GM10847 (cell line): ENCODE measurements around the gene SERPINB8.

ENCODE experiments used
- POLR2A ChIP-seq: IDR thresholded peaks from 2 replicates; pipeline ENCODE4 v1.6.1; 2011; ENCODE audit not compliant: insufficient read length; ENCODE audit errors: extremely low read depth

The SERPINB8 gene

DNA sequence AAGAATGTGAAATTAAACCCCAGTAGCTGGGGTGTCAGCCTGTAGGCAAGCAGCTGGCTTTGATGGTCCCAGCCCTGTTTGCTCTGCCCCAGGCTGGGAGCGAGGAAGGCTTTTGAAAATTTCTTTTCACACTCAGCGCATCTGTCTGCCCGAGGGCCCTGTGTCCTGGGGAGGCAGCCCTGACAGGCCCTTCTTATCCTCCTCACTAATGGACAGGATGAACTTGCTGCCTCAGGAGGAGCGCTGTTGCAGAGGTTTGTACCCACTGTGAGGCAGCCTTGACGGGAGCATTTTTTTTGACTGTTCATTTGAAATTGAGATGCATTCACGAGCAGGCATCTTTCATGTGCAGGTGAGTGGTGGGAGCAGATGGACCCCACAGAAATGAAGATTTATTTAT lies 62.4 kb downstream of the SERPINB8 start:
- no peak for TF ChIP-seq POLR2A

DNA sequence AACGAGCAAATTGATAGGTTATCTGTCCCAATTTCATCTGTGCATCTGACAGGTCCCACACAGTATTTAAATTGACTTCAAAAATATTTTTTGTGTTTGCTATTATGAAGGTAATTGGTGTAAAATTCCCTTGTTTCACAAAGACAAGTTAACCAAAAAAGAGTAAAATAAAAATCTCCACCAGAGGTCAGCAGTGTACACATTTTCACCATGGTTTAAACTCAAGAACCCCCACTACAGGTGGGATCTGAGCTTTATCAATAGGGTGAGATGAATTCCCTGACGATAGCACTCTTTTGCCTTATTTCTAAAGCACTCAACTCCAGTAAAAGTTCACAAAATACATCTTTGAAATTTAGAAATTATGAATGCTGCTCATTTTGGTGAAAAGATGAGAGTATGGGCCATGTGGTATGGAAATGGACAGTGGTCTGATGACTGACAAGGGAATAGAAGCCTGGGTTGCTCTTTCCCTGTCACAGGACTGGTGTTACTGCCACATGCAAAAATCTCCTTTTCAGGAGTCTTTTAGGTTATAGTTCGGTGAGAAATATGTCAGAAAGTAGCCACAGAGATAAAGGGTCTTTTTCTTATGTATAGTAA lies 68.0 kb downstream of the SERPINB8 start:
- TF ChIP-seq POLR2A, result no peak
